Tibial artery (tissue), 4 donors: Measurements from ENCODE around the gene NARS2.

ENCODE experiments used
- DNase-seq, 2 donors: peaks; one replicate each; pipeline ENCODE4 v3.0.0-alpha.2; 2019
- H3K27ac ChIP-seq, 2 donors: fragments of 200-600 bp; sonication (generic) in 1 of 2; 1 replicate in 1 of 2; 2 replicates in 1 of 2; pipeline ENCODE4 v1.5.1; 2018 to 2019; ENCODE audit warnings: mild to moderate bottlenecking in 1 of 2
- H3K27me3 ChIP-seq, 2 donors: fragments of 200-600 bp; sonication (generic) in 1 of 2; one replicate each; pipeline versions ENCODE4 v1.5.1 to v1.6.0; 2016 to 2019
- H3K36me3 ChIP-seq, 3 donors: fragments of 200-600 bp; sonication (generic) in 2 of 3; one replicate each; pipeline ENCODE4 v1.5.1; 2016 to 2019; ENCODE audit warnings: mild to moderate bottlenecking in 2 of 3
- H3K4me1 ChIP-seq, 4 donors: fragments of 200-600 bp; sonication (generic) in 2 of 4; 1 replicate in 3 of 4; 2 replicates in 1 of 4; pipeline ENCODE4 v1.5.1; 2016 to 2019
- H3K4me3 ChIP-seq, 2 donors: fragments of 200-600 bp; sonication (generic) in 1 of 2; 1 replicate in 1 of 2; 2 replicates in 1 of 2; pipeline ENCODE4 v1.5.1; 2018 to 2019; ENCODE audit warnings: mild to moderate bottlenecking in 2 of 2
- H3K9me3 ChIP-seq, 3 donors: fragments of 200-600 bp; sonication (generic) in 1 of 3; one replicate each; pipeline ENCODE4 v1.5.1; 2016 to 2019
- intact Hi-C: fragments of 100-400 bp; cut with DNase I; formaldehyde crosslinking; loops from one replicate; pipeline ENCODE4 v1.15.0; 2023; ENCODE audit warnings: low total_unique reads
- TF ChIP-seq, protein P1 (sequence below), 2 experiments: fragments of 200-600 bp in 1 of 2; fragments of 450-650 bp in 1 of 2; IDR thresholded peaks; one replicate each; pipeline ENCODE4 v1.5.1; 2017 to 2019; ENCODE audit warnings: antibody characterized with exemption in 2 of 2, mild to moderate bottlenecking in 1 of 2, moderate library complexity in 1 of 2

The NARS2 gene, protein sequence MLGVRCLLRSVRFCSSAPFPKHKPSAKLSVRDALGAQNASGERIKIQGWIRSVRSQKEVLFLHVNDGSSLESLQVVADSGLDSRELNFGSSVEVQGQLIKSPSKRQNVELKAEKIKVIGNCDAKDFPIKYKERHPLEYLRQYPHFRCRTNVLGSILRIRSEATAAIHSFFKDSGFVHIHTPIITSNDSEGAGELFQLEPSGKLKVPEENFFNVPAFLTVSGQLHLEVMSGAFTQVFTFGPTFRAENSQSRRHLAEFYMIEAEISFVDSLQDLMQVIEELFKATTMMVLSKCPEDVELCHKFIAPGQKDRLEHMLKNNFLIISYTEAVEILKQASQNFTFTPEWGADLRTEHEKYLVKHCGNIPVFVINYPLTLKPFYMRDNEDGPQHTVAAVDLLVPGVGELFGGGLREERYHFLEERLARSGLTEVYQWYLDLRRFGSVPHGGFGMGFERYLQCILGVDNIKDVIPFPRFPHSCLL

DNA sequence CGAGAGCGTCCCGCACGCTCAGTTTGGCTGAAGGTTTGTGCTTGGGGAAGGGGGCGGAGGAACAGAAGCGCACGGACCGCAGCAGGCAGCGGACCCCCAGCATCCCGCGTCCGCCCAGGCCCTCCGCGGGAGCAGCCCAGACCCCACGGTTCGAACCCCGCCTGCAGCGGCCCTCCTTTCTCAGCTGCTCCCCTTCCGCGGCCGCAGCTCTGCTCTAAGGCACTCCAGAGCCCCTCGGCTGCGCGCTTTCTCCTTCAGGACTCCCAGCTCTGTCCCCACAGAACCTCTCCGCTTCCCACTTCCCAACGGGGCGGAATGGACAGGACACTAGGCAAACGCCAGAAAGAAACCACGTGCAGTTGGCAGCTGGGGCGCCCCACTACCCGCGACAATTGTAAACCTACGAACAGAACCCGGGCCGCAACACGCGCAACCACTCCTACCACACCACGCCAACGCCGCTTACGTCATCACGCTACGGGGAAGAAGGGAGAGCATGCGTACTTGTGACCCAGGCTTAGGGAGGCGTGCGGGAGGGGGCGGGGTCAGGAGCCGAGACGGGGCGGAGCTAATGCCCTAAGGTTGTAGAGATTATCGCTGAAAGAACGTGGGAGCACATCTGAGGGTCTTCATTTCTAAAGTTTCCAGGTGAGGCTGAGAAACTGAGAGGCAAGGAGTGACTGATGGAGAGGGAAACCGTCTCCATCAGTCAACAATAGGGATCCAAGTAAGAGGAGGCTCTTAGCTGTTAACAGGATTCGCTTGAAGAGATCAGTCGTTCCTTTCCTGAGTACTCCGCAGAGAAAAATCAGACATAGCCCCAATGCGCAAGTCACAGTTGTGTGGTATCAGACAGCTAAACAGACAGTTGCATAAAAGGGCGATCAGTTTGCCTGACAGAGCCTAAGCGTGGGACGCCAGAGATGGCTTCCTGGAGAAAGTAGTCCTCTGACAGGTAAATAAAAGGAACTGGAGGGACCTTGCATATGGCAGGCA is at the start of gene NARS2:
Gene NARS2 (minus strand): TSS at position 479 of the 996 bp plus-strand sequence. CDS start 376 bp downstream, at position 103.
- peaks cover 0 to 18% (median 10%) of the 10 kb centered on the region in 4 donors for H3K4me1 ChIP-seq
- peaks cover 0 to 16% (median 10%) of the 10 kb centered on the region in 3 donors for H3K36me3 ChIP-seq
- H3K4me3 ChIP-seq, result peak within 1 kb of the TSS; percentile 73 to 83
- no peaks in the 10 kb centered on the region for H3K9me3 ChIP-seq
- H3K27me3 ChIP-seq, result no peaks in the 10 kb centered on the region
- peak; percentile 97 to 99 for DNase-seq
- intact Hi-C loops, result loop anchor here (5.0 kb wide), 1 partner anchor 157 kb away; the partner anchor contains the start of gene GAB2
- TF ChIP-seq, protein P1, sequence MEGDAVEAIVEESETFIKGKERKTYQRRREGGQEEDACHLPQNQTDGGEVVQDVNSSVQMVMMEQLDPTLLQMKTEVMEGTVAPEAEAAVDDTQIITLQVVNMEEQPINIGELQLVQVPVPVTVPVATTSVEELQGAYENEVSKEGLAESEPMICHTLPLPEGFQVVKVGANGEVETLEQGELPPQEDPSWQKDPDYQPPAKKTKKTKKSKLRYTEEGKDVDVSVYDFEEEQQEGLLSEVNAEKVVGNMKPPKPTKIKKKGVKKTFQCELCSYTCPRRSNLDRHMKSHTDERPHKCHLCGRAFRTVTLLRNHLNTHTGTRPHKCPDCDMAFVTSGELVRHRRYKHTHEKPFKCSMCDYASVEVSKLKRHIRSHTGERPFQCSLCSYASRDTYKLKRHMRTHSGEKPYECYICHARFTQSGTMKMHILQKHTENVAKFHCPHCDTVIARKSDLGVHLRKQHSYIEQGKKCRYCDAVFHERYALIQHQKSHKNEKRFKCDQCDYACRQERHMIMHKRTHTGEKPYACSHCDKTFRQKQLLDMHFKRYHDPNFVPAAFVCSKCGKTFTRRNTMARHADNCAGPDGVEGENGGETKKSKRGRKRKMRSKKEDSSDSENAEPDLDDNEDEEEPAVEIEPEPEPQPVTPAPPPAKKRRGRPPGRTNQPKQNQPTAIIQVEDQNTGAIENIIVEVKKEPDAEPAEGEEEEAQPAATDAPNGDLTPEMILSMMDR (IDR thresholded peaks at IDR 0.05), result no peak
- peak within 1 kb of the TSS; percentile 78 to 87 for H3K27ac ChIP-seq

DNA sequence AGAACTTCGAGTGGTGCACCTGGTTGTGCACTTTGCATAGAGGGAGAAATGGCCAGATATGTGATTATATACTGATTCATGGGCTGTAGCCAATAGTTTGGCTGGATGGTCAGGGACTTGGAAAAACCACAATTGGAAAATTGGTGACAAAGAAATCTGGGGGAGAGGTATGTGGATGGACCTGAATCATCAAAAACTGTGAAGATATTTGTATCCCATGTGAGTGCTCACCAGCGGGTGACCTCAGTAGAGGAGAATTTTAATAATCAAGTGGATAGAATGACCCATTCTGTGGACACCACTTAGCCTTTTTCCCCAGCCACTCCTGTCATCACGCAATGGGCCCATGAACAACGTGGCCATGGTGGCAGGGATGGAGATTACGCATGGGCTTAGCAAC is 48.0 kb upstream of the NARS2 start:
- H3K4me1 ChIP-seq, result no peaks in the 10 kb centered on the region
- H3K27me3 ChIP-seq, result no peaks in the 10 kb centered on the region
- H3K36me3 ChIP-seq, result no peaks in the 10 kb centered on the region
- no peak overlapping the region for H3K27ac ChIP-seq
- H3K4me3 ChIP-seq, result no peak overlapping the region
- H3K9me3 ChIP-seq, result peaks cover 0 to 24% (median 18%) of the 10 kb centered on the region in 3 donors
- intact Hi-C loops, result no loop called here
- no peak for DNase-seq
- TF ChIP-seq, protein P1 (IDR thresholded peaks at IDR 0.05), result no peak

DNA sequence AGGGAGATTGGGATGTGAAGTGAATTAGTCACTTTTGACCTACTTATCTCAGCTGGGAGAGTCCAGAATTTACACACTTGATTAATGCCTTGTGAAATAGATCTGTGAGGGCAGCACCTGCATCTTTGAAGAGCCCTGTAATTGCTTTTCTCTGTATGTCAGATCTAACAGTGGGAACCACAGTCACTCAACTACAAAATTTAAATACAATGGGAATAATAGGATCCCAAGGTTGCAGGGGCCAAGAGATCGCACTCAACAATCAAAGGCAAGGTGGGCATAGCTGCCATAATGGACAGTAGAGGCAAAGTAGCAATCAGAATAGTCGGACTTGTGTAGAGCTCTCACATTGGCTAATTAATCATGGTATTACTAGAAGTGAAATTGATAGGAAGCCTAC is 45.5 kb upstream of the NARS2 start:
- Histone ChIP-seq H3K36me3 (no peaks in the 10 kb centered on the region), H3K27ac (no peak overlapping the region), H3K9me3 (peaks cover 0 to 24% (median 18%) of the 10 kb centered on the region in 3 donors), H3K4me3 (no peak overlapping the region), H3K27me3 (no peaks in the 10 kb centered on the region), H3K4me1 (no peaks in the 10 kb centered on the region)
- TF ChIP-seq, protein P1 (IDR thresholded peaks at IDR 0.05), result no peak
- no peak for DNase-seq
- intact Hi-C loops, result no loop called here

DNA sequence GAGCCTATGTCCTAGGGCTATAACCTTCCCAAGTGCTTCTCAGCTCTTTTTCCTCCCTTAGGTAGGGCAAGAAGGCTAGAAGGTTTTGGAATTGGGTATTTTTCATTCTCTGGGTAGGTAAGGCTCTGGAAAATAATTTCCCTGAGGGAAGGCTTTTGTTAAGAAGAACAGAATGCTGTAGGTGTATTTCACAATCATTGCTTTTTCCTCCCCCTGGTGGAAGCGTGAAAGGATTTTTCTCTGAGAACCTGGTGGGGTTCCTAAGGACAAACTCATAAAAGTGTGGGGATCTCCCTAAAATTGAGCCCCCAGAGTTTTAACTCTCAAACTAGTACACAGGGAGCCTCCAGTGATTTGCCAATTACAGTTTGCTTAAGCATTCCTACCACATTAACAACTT is 41.1 kb upstream of the NARS2 start:
- intact Hi-C loops, result no loop called here
- H3K36me3 ChIP-seq, result no peaks in the 10 kb centered on the region
- no peak overlapping the region for H3K27ac ChIP-seq
- no peak overlapping the region for H3K4me3 ChIP-seq
- DNase-seq, result no peak
- TF ChIP-seq, protein P1 (IDR thresholded peaks at IDR 0.05), result no peak
- no peaks in the 10 kb centered on the region for H3K27me3 ChIP-seq
- H3K4me1 ChIP-seq, result no peaks in the 10 kb centered on the region
- peaks cover 0 to 20% (median 12%) of the 10 kb centered on the region in 3 donors for H3K9me3 ChIP-seq

DNA sequence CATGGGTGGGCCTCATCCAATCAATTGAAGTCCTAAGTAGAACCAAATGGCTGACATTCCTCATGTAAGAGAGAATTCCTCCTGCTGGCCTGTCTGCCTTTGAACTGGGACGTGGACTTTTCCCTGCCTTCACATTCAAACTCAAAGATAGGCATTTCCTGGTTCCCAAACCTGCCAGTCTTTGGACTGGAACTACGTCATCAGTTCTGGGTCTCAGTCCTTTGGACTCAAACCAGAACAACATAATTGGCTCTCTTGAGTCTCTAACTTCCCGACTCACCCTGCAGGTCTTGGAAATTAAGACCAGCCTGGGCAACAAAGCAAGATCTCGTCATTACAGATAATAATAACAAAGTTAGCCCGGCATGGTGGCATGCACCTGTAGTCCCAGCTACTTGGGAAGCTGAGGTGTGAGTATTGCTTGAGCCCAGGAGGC is 38.7 kb upstream of the NARS2 start:
- intact Hi-C loops, result no loop called here
- DNase-seq, result no peak
- H3K4me3 ChIP-seq, result no peak overlapping the region
- no peaks in the 10 kb centered on the region for H3K9me3 ChIP-seq
- H3K27ac ChIP-seq, result no peak overlapping the region
- H3K36me3 ChIP-seq, result no peaks in the 10 kb centered on the region
- H3K4me1 ChIP-seq, result no peaks in the 10 kb centered on the region
- no peaks in the 10 kb centered on the region for H3K27me3 ChIP-seq
- TF ChIP-seq, protein P1 (IDR thresholded peaks at IDR 0.05), result no peak
